Measurements from ENCODE around the gene ZEB2.

DNA sequence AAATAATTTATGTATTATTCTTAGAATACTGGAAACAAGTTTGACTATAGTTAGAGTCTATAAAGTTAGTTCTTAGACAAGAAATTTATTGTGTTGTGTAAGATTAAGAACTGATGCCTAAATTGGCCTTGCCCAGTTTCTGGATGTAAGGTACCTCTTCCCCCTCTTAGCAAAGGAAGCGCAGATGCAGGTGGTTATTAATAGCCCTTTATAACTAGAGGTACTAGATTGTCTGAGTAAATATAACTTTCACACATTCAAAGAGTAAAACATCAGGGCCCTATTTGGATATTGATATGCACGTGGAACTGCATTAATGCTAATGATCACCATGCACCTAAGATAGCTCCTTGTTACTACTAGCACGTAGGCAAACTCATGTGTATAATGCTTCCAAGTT, 100.7 kb downstream of the ZEB2 start:
- TF ChIP-seq POLR2A (IDR thresholded peaks at IDR 0.05) (no peak), CTCF (IDR thresholded peaks at IDR 0.05) (no peak)

Measured in uterus (tissue), 2 donors.